Heart left ventricle (tissue), 16 donors: ENCODE data around the gene REEP5. TPM values are rescaled to one million over a fixed set of nuclear protein-coding genes. Genes with fewer than 3 reads are reported as not detected.

Experiments used
- ATAC-seq, 4 donors: fragments of 200-7000 bp; cut with Tn5 transposase; one replicate each; pipeline ENCODE4 v1.9.1; 2020 to 2022; ENCODE audit warnings: moderate library complexity in 4 of 4, mild to moderate bottlenecking in 3 of 4, moderate number of reproducible peaks in 1 of 4
- DNase-seq, 5 donors: peaks; one replicate each; pipeline ENCODE4 v3.0.0-alpha.2; 2020
- H3K27ac ChIP-seq, 12 donors: fragments of 200-600 bp; sonication (generic) in 4 of 12; one replicate each; pipeline versions ENCODE4 v1.5.0 to v1.8.0; 2016 to 2022; ENCODE audit warnings: mild to moderate bottlenecking in 2 of 12
- H3K27me3 ChIP-seq, 9 donors: fragments of 200-600 bp; sonication (generic) in 2 of 9; one replicate each; pipeline versions ENCODE4 v1.5.1 to v1.8.0; 2016 to 2022; ENCODE audit warnings: mild to moderate bottlenecking in 3 of 9
- H3K36me3 ChIP-seq, 9 donors: fragments of 200-600 bp; sonication (generic) in 2 of 9; one replicate each; pipeline versions ENCODE4 v1.5.0 to v1.8.0; 2018 to 2022; ENCODE audit warnings: mild to moderate bottlenecking in 2 of 9
- H3K4me1 ChIP-seq, 12 donors: fragments of 200-600 bp; sonication (generic) in 4 of 12; one replicate each; pipeline versions ENCODE4 v1.5.0 to v1.8.0; 2016 to 2022; ENCODE audit warnings: mild to moderate bottlenecking in 3 of 12
- H3K4me3 ChIP-seq, 12 donors: fragments of 200-600 bp; sonication (generic) in 4 of 12; one replicate each; pipeline versions ENCODE4 v1.5.0 to v1.8.0; 2017 to 2022; ENCODE audit warnings: mild to moderate bottlenecking in 9 of 12, moderate library complexity in 4 of 12
- H3K9me3 ChIP-seq, 12 donors: fragments of 200-600 bp; sonication (generic) in 4 of 12; one replicate each; pipeline versions ENCODE4 v1.5.0 to v1.8.0; 2016 to 2022; ENCODE audit warnings: mild to moderate bottlenecking in 1 of 12
- CTCF ChIP-seq, 12 donors: fragments of 200-600 bp; sonication (generic) in 4 of 12; IDR thresholded peaks; one replicate each; pipeline versions ENCODE4 v1.5.0 to v1.8.0; 2018 to 2022; ENCODE audit warnings: antibody characterized with exemption in 12 of 12, mild to moderate bottlenecking in 5 of 12
- POLR2A ChIP-seq, 2 donors: fragments of 450-650 bp; IDR thresholded peaks; one replicate each; pipeline ENCODE4 v1.6.1; 2017; ENCODE audit warnings: antibody characterized with exemption in 2 of 2, mild to moderate bottlenecking in 2 of 2, moderate library complexity in 2 of 2
- WGBS, 4 donors: extraction: QIAGEN DNeasy Blood & Tissue Kit in 2 of 4; methylation state at CpG; one replicate each; pipeline versions ENCODE4 v1.1.5 to v1.1.7; 2013 to 2018; 5-methylcytosine and 5-hydroxymethylcytosine counted together
- intact Hi-C, 10 donors: fragments of 100-400 bp; cut with DNase I; formaldehyde crosslinking; loops; one replicate each; pipeline versions ENCODE4 v1.11.1 to v1.14.2; 2022
- polyA plus RNA-seq, 2 donors: library from polyadenylated mRNA; stranded (reverse); fragments of 200-250 nt; gene quantifications; one replicate each; pipeline ENCODE4 v1.2.3, GENCODE V29; 2013
- total RNA-seq, 9 donors: library from RNA; depleted of rRNA in 2 of 9; stranded (reverse); fragments of >200 nt in 2 of 9; fragmentation: NEBNext Ultra II Directional in 3 of 9; extraction: Animal tissue kit (Norgen Biotek cat#: 25700) in 3 of 9; gene quantifications; one replicate each; pipeline versions ENCODE4 v1.1.0 to v1.2.4, GENCODE V29; 2016 to 2023
- donor health status: ischemic (EF 13 %, LVEDD 7.1; RV severe dilation, severe dysfunction).
- donor health status: healthy with polysubstance abuse.
- donor health status: DM: no; HTN: yes; CAD: no.
- donor health status: DM: no; HTN: no; CAD: no.
- donor health status: ischemic (EF 25% LVEDD 6.9; RV normal size, moderate dysfunction).
- donor health status: ischemic (EF 25% LVEDD 5.7; RV mildly dilated, moderate dysfunction).
- donor health status: healthy.
- donor health status: DM: yes; HTN: yes; CAD: no.
- donor health status: ischemic (EF 35%, LVEDD 5.7; RV mildly dilated, moderate dysfunction).
- donor health status: nonischemic (EF 11% LVEDD 7.7; RV severe dilation, severe dysfunction).
- donor health status: DM: yes; HTN: yes; CAD: no.
- donor health status: PGD.
- donor health status: ischemic (EF 29% LVEDD 5.4; RV normal size, mild dysfunction).
- donor health status: nonischemic (EF 23%, LVEDD 6.1; RV moderate dilation, normal function).

The REEP5 gene
- total and polyA plus RNA-seq, 11 donors, result 93.5 to 187 (median 133) TPM

DNA sequence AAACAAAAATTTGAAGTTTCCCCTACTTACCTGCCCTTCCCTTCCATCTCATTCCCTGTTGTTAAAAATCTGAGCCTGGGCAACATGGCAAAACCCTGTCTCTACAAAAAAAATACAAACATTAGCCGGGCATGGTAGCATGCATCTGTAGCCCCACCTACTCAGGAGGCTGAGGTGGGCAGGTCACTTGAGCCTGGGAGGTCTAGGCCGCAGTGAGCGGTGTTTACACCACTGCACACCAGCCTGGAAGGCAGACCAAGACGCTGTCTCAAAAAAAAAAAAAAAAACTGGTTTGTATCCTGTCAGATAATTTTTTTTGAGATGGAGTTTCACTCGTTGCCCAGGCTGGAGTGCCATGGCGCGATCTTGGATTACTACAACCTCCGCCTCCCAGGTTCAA, 16.3 kb upstream of the REEP5 start:
- DNase-seq (no peak), ATAC-seq (no peak)
- H3K36me3 ChIP-seq, result no peaks in the 10 kb centered on the region
- WGBS, 4 donors, result 89 to 91% (median 90%) methylated on average over 8 of the region's 8 CpGs
- TF ChIP-seq POLR2A (IDR thresholded peaks at IDR 0.05) (no peak), CTCF (IDR thresholded peaks at IDR 0.05) (no peak)
- H3K27me3 ChIP-seq, result no peaks in the 10 kb centered on the region
- no peak overlapping the region for H3K27ac ChIP-seq
- H3K4me1 ChIP-seq, result peaks cover 0 to 5% (median 0%) of the 10 kb centered on the region in 12 donors
- no peaks in the 10 kb centered on the region for H3K9me3 ChIP-seq
- H3K4me3 ChIP-seq, result no peak overlapping the region
- intact Hi-C loops, result no loop called here

DNA sequence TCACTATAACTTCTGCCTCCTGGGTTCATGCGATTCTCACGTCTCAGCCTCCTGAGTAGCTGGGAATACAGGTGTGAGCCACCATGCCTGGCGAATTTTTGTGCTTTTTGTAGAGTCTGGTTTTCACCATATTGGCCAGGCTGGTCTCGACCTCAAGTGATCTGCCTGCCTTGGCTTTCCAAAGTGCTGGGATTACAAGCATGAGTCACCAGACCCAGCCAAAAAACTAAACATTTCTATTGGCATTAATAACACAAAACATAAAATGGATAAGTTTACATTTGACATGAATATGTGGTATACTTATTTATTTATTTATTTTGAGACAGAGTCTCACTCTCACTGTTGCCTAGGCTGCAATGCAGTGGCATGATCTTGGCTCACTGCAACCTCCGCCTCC, 13.6 kb upstream of the REEP5 start:
- H3K4me3 ChIP-seq, result no peak overlapping the region
- peaks cover 0 to 7% (median 0%) of the 10 kb centered on the region in 12 donors for H3K4me1 ChIP-seq
- ATAC-seq, result no peak
- H3K9me3 ChIP-seq, result no peaks in the 10 kb centered on the region
- no peak overlapping the region for H3K27ac ChIP-seq
- H3K27me3 ChIP-seq, result no peaks in the 10 kb centered on the region
- intact Hi-C loops, result no loop called here
- 96 to 99% (median 96%) methylated on average over 5 of the region's 5 CpGs for WGBS, 4 donors
- no peak for DNase-seq
- TF ChIP-seq POLR2A (IDR thresholded peaks at IDR 0.05) (no peak), CTCF (IDR thresholded peaks at IDR 0.05) (no peak)
- H3K36me3 ChIP-seq, result no peaks in the 10 kb centered on the region

- no peaks in the 10 kb centered on the region for H3K9me3 ChIP-seq
- H3K4me1 ChIP-seq, result peaks cover 0 to 21% (median 0%) of the 10 kb centered on the region in 12 donors
- ATAC-seq (no peak), DNase-seq (no peak)
- no peaks in the 10 kb centered on the region for H3K27me3 ChIP-seq
- intact Hi-C loops, result no loop called here
- TF ChIP-seq CTCF (IDR thresholded peaks at IDR 0.05), result no peak
- TF ChIP-seq POLR2A (IDR thresholded peaks at IDR 0.05), result no peak
- H3K27ac ChIP-seq, result no peak overlapping the region
- H3K4me3 ChIP-seq, result no peak overlapping the region
- H3K36me3 ChIP-seq, result no peaks in the 10 kb centered on the region
Observed at GRCh38 chr5:112934366-112934663, 12.3 kb upstream of the REEP5 start.

GRCh38 chr5:112933651-112934365, 11.8 kb upstream of the REEP5 start:
- no peaks in the 10 kb centered on the region for H3K36me3 ChIP-seq
- ATAC-seq (no peak), DNase-seq (no peak)
- H3K4me1 ChIP-seq, result peaks cover 0 to 26% (median 0%) of the 10 kb centered on the region in 12 donors
- TF ChIP-seq CTCF (IDR thresholded peaks at IDR 0.05), result no peak
- TF ChIP-seq POLR2A (IDR thresholded peaks at IDR 0.05), result no peak
- no peak overlapping the region for H3K4me3 ChIP-seq
- 93 to 100% (median 97%) methylated on average over 1 of the region's 1 CpG for WGBS, 4 donors
- H3K27me3 ChIP-seq, result no peaks in the 10 kb centered on the region
- intact Hi-C loops, result no loop called here
- no peaks in the 10 kb centered on the region for H3K9me3 ChIP-seq
- no peak overlapping the region for H3K27ac ChIP-seq
